HG03135 (cell line): ENCODE data around the gene HNRNPM.
"Not testable (repeated sequence)": the region's sequence is repeated elsewhere in the genome, so short reads cannot be mapped to it uniquely, and the experiment has no call there.

ENCODE experiments used
- ATAC-seq: cut with Tn5 transposase; IDR thresholded peaks from one replicate; pipeline ENCODE4 v1.9.1; 2021; ENCODE audit warnings: mild to moderate bottlenecking, moderate library complexity; ENCODE audit not compliant: unreplicated experiment

HNRNPM gene

DNA sequence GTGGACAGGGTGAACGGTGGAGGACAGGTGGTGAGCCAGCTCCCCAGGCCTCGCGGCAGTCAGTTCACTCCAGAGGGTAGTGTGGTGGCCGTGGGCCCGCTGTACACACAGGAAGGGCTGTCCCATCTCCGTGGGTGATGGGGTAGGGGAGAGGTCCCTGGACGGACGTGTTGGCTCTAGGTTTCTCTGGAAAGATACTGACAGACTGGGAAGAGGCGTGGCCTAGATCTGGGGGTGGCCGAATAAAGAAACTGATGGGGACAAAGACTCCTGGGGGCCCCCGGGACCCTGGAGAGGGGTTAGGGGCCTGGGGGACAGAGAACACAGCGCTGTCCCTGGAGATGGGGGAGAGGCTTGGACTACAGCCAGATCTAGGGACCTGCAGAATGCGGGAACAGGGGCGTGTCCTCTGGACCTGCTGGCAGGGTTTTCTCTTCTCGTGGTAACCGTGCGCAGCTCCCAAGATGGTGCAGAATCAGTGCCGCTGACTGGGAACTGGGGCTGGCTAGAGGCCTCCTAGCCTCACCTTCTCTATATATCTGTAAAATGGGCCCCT is 61.7 kb downstream of the HNRNPM start:
- ATAC-seq: no peak

DNA sequence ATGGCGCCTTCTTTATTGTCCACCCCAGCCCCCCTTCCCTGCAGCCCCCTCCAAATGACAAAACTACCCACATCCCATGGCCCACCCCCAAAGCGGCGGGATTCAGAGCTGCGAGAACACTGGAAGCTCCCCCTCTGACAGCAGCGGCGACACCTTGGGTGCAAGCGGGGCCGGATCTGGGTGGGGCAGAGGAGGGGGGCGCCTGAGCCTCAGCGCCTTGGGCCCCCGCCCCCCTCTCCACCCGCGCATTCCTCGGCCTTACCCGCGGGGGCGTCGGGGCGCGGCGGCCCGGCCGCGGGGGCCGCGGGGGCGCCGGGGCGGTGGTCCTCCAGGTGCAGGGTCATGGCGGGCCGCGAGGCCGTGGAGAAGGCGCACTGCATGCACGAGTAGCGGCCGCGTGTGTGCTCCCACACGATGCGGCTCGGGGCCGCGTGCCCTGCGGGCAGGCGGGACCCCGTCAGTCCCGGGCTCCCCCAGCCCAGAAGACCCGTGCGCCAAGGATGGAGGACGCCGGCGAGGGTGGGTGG is 65.9 kb downstream of the HNRNPM start:
- no peak for ATAC-seq

DNA sequence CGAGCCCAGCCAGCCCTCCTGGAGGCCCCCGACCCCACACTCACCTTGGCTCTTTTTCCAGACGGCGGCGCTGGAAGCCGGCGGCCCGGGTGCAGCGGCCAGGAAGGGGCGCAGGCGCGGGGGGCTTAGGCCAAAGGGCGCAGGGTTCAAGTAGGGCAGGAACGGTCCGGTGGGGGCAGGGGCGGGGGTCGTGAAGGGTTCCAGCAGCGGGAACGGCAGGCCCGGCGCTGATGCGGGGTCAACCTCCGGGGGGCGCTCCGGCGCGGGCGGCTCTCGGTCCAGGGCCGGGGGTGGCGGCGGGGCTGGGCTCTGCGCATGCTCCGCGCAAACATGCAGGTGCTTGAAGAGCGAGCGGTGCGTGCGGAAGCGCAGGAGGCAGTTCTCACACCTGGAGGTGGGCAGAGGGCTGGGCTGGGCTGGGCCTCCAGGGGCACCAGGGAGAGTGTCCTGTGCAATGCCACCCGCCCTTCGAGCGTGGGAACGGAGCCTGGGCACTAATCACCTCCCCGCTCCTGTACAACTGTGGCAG is 66.9 kb downstream of the HNRNPM start:
- no peak for ATAC-seq

DNA sequence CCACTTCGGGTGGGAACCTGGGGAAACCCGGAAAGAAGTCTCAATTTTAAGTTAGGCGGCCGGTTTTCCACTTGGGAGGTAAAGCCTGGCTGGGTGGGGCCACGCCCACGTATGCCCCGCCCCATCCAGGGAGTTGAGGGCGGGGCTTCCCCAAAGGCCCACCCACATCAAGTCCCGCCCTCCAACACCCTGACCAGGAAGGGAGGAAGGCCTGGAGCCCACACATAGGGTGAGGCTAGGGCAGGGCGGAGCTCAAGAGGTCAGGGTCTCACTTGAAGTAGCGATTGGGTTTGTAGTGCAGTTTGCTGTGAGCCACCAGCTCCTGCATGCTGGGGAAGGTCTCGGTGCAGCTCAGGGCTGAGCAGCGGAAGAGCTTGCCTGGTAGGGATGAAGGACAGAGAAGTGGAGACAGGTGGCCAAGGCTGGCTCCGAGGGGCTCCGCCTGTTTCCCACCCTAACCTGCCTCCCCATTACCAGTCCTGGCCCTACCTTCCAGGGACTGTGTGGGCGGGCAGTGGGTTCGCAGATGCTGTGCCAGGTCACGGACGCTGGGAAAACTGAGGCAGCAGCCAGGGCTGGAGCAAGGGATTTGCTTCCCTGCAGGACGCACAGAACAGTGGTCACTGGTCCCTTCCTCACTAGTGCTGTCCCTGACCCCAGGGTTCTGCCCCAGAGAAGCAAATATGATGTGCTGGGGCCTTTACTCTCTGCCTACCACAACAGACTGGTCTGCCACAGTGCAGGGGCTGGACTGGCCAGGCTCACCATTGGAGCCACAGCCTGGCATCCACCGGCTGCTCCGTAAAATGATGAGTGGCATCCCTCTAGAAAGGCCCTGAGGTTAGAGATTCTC is 67.6 kb downstream of the HNRNPM start:
- no peak for ATAC-seq

DNA sequence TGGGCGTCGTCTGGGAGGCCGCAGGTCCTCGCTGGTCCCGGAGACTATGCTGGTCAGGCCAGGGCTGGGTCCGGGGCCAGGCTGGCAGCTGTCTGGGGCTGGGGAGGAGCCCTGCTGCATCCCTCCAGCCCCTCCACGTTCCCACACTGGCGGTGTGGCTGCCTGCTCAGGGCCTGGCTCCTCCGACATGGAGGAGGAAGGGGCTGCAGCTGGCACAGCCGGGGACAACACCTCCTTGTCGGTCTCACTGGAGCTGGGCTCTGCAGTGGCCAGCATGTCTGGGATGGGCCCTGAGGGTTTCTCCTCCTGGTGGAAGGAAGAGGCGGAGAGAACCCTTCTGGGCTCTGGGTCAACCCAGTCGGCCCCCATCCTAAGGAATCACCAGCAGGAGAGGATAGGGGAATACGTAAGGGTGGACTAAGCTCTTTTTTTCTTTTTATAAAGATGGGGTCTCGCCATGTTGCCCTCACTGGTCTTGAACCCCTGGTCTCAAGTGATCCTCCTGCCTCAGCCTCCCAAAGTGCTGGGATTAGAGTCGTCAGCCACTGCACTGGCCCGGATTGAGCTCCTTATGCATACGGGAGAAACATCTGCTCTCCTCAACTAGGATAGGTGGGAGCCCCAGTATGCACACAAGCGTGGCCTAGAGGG is 68.4 kb downstream of the HNRNPM start:
- ATAC-seq: no peak

DNA sequence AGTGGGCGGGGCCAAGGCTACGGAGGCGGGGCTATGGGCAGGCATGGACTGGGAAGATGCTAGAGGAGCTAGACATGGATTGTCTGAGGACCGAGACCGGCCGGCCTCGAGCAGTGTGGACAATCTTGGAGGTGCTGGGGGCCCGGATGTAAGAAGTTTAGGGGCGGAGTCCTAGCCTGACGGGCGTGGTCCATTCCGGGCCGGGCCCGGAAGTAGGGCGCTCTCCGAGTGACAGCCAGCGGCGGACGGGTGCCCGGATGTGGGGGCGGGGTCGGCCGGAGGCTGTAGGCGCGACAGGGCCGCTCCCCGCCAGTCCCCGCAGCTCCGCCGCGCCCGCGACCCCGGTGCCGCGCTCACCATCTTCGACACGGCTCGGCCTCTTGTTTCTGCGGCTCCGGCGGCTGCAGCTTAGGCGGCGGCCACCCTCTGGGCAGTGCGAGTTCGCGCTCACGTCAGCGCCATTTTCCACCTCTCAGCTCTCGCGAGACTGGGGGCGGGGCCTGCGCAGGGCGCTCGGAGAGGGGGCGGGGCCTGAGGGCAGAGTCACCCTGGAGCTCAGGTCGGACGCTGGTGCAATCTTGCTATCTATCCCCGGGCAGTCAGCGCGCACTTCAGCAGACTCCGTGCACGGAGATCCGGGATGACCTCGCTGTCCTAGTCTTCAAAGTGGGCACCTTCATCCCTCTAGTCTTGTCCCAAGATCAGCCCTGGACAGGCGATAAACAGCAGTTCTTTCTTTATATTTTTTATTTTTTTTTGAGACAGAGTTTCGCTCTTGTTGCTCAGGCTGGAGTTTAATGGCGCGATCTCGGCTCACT is 69.1 kb downstream of the HNRNPM start, which contains the start of gene ZNF414:
TSS of gene ZNF414 (minus strand) at position 481 of the 818 bp plus-strand sequence. CDS start at position 360, 121 bp downstream.
- peak; percentile 84 for ATAC-seq

DNA sequence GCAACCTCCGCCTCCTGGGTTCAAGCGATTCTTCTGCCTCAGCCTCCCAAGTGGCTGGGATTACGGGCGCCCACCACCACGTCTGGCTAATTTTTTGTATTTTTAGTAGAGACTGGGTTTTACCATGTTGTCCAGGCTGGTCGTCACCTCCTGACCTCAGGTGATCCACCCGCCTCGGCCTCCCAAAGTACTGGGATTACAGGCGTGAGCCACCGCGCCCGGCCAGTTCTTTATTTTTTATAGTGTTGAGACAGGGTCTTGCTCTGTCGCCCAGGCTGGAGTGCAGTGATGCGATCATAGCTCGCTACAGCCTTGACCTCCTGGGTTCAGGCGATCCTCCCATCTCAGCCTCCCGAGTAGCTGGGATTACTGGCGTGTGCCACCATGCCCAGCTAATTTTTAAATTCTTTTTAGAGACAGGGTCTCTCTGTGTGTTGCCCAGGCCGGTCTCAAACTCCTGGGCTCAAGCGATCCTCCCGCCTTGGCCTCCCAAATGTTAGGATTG is 69.8 kb downstream of the HNRNPM start:
- not testable (repeated sequence) for ATAC-seq

DNA sequence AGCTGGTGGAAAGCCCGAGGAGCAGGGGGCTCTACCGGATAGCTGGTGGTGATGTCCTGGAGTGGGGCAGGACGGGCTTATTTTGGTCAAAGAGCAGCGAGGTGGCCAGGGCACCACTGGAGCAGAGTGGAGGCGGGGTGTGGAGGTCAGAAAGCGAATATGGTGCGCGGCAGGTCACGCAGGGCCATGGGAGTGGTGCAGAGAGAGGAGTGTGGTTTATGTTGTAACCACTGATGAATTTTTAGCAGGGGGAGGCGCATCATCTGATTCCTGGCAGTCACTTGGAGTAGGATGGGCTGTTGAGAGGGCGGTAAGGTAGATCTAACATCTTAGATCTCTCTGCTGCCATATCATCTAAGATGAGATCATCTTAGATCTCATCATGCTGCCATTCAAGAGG is 70.5 kb downstream of the HNRNPM start:
- no peak for ATAC-seq

DNA sequence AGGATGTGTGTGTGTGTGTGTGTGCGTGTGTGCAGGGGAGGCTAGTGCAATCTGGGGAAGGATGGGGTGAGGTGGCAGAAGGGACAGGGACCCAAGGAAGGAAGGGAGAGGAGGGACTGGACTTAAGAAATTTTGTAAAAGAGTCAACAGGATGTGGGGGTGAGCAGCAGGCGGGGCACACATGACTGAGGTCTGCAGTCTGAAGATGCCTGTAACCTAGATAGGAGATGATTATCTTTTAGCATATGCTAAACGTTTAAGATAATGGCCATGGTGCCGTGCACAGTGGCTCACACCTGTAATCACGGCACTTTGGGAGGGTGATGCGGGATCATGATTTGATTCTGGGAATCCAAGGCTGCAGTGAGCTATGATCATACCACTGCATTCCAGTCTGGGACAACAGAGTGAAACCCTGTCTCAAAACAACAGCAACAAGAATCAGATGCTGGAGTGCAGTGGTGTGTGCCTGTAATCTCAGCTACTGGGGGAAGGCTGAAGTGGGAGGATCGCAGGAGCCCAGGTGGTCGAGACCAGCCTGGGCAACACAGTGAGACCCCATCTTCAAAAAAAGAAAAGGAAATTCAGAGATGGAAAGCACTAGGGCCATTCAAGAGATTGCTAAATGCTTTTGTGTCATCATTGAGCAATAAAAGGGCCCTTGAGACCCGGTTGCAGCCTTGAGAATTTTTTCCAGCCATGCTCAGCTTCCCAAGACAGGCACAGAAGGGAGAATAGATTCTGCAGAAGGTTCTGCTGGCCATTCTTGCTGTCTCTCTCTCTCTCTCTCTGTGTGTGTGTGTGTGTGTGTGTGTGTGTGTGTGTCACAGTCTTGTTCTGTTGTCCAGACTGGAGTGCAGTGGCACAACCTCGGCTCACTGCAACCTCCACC is 73.0 kb downstream of the HNRNPM start:
- ATAC-seq: no peak

DNA sequence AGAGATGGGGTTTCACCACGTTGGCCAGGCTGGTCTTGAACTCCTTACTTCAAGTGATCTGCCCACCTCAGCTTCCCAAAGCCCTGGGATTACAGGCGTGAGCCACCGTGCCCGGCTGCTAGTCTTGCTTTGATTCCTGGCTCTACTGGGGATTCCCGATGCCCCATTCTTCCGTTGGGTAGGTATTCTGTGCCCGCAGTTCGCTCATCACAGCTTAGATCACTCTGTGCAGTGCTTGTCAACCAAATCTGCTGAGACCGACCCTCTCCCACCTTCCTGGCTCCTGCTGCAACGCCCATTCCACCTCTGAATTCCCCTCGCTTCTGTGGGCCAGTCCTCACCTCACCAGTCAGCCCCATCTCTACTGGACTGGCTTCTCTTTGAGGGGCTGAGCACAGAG is 73.8 kb downstream of the HNRNPM start:
- ATAC-seq: no peak

DNA sequence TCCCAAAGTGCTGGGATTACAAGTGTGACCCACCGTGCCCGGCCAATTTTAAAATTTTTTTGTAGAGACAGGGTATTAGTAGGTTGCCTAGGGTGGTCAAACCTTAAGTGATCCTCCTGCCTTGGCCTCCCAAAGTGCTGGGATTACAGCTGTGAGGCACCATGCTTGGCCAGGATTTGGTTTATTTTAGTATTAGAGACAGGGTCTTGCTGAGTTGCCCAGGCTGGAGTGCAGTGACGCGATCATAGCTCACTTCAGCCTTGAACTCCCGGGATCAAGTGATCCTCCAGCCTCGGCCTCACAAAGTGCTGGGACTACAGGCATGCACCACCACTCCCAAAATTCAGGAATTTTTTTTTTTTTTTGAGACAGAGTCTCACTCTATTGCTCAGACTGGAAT is 74.6 kb downstream of the HNRNPM start:
- ATAC-seq: no peak

DNA sequence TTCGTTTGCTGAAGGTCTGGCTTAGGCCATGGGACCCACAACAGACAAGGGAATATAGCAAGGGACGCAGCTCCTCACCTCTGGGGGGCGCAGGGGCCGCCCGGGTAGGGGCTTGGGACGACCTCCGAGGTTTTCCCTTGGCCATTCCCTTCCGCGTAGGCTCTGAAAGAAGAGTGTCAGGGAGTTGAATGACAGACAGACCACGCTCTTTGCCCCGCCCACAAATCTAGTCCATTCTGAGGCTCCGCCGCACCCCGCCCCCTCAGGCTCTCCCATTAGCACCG is 80.6 kb downstream of the HNRNPM start:
- ATAC-seq: no peak

DNA sequence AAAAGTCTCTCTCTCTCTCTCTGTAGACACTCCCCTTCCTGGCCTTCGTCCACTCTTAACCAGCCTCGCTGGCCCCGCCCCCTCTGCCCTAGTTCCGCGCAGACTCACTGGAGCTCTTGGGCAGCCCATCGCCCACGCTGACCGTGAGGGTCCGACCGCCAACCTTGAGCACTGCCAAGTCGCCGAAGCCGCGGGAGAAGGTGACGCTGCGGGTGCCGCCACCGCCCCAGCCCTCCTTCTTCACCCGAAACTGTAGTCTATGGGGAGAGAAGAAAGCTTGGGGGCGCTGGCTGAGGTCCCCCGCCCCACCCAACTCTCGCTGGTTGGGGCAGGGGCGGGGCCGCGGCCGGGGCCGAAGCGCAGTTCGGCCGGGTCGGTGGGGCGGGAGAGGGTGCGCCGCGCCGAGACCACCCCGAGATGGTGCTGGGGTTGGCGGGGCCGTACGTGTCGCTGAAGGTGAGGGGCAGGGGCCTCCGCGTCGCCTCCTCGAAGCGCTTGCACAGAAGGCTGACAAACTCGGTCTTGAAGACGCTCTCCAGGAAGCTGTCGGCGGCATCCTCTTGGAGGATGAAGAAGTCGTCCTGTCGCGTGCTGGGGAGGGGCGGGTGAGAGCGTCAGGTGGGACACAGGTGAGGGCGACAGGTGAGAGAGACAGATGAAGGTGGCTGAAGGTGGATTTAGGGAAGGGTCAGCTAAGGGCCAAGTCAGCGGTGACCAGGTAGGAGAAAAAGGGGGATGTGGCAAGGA is 81.7 kb downstream of the HNRNPM start:
- no peak for ATAC-seq

DNA sequence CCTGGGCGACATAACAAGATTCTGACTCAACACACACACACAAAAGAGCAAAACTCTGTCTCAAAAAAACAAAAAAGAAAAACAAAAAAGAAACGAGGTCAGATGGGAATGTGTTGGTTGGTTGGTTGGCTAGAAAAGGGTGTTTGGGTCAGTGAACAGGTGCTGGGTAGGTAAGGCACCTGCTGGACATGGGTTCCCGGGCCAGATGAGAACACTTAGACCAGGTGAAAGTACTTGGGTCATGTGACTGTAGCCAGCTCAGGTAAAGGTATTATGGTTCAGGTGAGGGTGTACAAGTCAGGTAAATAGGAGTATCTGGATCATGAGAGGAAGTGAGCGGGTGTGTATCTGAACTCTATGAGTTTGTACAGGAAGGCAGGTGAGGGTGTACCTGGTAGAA is 83.7 kb downstream of the HNRNPM start:
- no peak for ATAC-seq

DNA sequence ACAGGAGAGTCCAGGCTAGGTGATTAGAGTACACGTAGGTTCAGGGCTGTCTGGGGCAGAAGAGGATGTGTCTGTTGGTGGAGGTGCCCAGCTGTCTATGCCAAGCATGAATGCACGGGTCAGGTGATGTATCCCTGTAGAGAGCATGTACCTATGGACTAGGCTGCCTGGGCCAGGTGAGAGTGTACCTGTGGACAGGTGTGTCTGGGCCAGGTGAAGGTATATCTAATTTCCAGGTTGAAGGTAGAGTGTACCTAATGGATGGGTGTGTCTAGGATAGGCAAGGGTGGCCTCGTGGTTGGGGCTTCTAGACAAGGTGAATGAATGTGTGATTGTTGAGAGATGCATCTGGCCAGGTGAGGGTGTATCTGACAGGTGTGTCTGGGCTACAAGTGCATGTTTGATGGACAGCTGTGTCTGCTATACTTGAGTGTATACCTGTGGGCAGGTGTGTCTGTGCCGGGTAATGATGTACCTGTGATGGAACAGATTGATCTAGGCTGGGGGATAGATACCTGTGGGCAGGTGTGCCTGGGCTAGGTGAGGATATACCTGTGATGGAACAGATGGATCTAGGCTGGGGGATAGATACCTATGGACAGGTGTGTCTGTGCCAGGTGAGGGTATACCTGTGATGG is 84.7 kb downstream of the HNRNPM start:
- no peak for ATAC-seq

DNA sequence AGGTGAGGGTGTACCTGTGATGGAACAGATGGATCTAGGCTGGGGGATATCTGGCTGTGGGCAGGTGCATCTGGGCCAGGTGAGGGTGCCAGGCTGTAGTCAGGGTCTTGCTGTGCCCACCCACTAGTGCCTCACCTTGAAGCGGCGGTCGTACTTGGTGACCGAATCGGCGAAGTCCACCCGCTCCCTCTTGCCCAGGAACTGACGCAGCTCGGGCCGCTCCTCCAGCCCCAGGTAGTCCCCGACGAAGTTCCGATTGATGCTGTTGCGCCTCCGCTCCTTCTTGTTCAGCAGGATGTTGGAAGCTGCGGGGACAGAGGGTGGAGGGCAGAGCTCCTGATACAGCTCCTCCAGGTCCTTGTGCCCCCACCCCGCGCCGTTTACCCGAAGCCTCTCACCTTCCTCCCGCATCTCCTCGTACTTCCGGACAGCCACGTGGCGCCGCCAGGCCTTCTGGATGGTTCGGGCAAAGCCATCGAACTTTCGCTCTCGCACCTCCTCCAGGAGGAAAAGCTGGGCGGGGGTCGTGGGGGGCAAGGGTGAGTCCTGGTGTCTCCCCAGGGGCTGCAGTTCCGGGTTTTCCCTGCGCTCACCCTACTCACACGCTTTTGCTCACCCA is 85.4 kb downstream of the HNRNPM start:
- ATAC-seq: no peak

DNA sequence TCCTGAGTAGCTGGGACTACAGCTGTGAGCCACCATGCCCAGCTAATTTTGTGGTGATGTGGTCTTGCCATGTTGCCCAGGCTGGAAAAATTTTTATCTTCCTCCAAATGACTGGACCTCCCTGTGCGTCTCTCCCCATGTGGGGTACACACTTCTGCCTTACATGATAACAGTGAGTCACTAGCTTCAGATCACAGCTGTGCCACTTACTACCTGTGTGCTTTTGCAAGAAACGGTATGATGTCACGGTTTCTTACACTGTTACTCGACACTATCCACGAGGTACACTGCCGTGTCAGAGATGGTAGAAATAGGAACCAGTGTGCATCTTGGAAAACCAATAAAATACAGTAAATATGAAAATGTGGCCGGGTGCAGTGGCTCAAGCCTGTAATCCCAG is 86.7 kb downstream of the HNRNPM start:
- no peak for ATAC-seq

DNA sequence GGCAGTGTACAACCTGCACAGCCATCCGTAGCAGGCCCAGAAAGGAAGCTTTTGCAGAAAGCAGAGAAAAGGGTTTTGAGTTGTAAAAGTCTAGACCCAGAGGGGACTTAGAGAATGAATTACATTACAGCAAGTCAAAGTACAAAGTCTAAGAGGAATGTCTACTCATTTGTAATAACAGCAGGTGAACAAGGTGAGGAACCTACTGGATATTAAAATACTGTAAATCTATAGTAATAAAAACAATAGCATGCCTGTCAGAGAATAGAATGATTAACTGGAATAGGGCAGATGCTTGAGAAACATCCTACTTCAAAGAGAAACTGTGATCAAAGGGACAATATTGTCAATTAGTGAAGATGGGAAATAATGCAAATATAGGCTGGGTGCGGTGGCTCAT is 87.5 kb downstream of the HNRNPM start:
- no peak for ATAC-seq
